WTC11 (cell line): ENCODE data around the gene TNNT3. TPM values are rescaled to one million over a fixed set of nuclear protein-coding genes. Genes with fewer than 3 reads are reported as not detected.
"Not testable (repeated sequence)": the region's sequence is repeated elsewhere in the genome, so short reads cannot be mapped to it uniquely, and the experiment has no call there.

Experiments
- ATAC-seq: fragments of 200-7000 bp; cut with Tn5 transposase; 2 replicates; pipeline ENCODE4 v1.10.0; 2021; ENCODE audit warnings: mild to moderate bottlenecking, moderate library complexity
- CTCF ChIA-PET: fragments of 300-600 bp; sonication (Branson Sonifier 250); formaldehyde crosslinking; loops from one replicate; lab custom pipeline; 2021; ENCODE audit warnings: antibody characterized with exemption; lab: Charles Lee
- POLR2A ChIA-PET: fragments of 350-600 bp; sonication (Branson Sonifier 250); formaldehyde crosslinking; loops from one replicate; lab custom pipeline; 2021; ENCODE audit warnings: antibody characterized with exemption; lab: Charles Lee
- DNase-seq: peaks from one replicate; pipeline ENCODE4 v3.0.0; 2021; ENCODE audit warnings: low spot score
- H3K27ac Mint-ChIP-seq: 2 replicates; pipeline ENCODE4 v1.8.0; 2021; ENCODE audit warnings: mixed read lengths
- H3K27me3 Mint-ChIP-seq: 2 replicates; pipeline ENCODE4 v1.8.0; 2021; ENCODE audit warnings: low read depth, mild to moderate bottlenecking, moderate library complexity, mixed read lengths
- H3K36me3 Mint-ChIP-seq: 2 replicates; pipeline ENCODE4 v1.8.0; 2021; ENCODE audit warnings: mixed read lengths
- H3K4me1 Mint-ChIP-seq: 2 replicates; pipeline ENCODE4 v1.8.0; 2022; ENCODE audit warnings: mixed read lengths
- H3K4me3 Mint-ChIP-seq: 2 replicates; pipeline ENCODE4 v1.8.0; 2021; ENCODE audit warnings: mild to moderate bottlenecking, moderate library complexity, mixed read lengths
- H3K9me3 Mint-ChIP-seq: 2 replicates; pipeline ENCODE4 v1.8.0; 2021; ENCODE audit warnings: mixed read lengths
- E2F5 ChIP-seq: sonication (generic); formaldehyde crosslinking; IDR thresholded peaks from 2 replicates; pipeline ENCODE4 v1.8.1; 2022; ENCODE audit warnings: mild to moderate bottlenecking, moderate library complexity, missing genetic modification reagents
- FOXP4 ChIP-seq: sonication (generic); formaldehyde crosslinking; IDR thresholded peaks from 2 replicates; pipeline ENCODE4 v1.8.0; 2022; ENCODE audit warnings: mild to moderate bottlenecking, missing genetic modification reagents
- MYBL2 ChIP-seq: sonication (generic); formaldehyde crosslinking; IDR thresholded peaks from 2 replicates; pipeline ENCODE4 v1.8.1; 2023; ENCODE audit warnings: mild to moderate bottlenecking, moderate library complexity, missing genetic modification reagents
- PREB ChIP-seq: sonication (generic); formaldehyde crosslinking; IDR thresholded peaks from 2 replicates; pipeline ENCODE4 v1.8.1; 2022; ENCODE audit warnings: mild to moderate bottlenecking, missing genetic modification reagents, moderate library complexity, borderline replicate concordance
- RELA ChIP-seq: sonication (generic); formaldehyde crosslinking; IDR thresholded peaks from 2 replicates; pipeline ENCODE4 v1.8.1; 2022; ENCODE audit warnings: missing genetic modification reagents, mild to moderate bottlenecking, borderline replicate concordance
- ZNF263 ChIP-seq: sonication (generic); formaldehyde crosslinking; IDR thresholded peaks from 2 replicates; pipeline ENCODE4 v1.8.1; 2022; ENCODE audit warnings: low read depth, mild to moderate bottlenecking, moderate library complexity, missing genetic modification reagents
- ZNF532 ChIP-seq: fragments of 250-450 bp; sonication (Bioruptor Pico); IDR thresholded peaks from 2 replicates; pipeline ENCODE4 v1.9.0; 2021; ENCODE audit warnings: mild to moderate bottlenecking, borderline replicate concordance
- total RNA-seq: library from RNA; stranded (reverse); gene quantifications from 3 replicates; pipeline ENCODE4 v1.2.3, GENCODE V29; 2021

The TNNT3 gene
- total RNA-seq, 1 experiment from 2014 or later: not detected

GRCh38 chr11:1873048-1873812, 46.3 kb upstream of the TNNT3 start:
- ATAC-seq (no peak), DNase-seq (no peak)
- Mint-ChIP-seq H3K36me3 (no peaks in the 10 kb centered on the region), H3K4me3 (no peak overlapping the region), H3K9me3 (no peaks in the 10 kb centered on the region), H3K4me1 (peaks cover 3% of the 10 kb centered on the region; the same call in 1 of the 2 replicates), H3K27ac (no peak overlapping the region), H3K27me3 (no peaks in the 10 kb centered on the region; the same call in 1 of the 2 replicates)
- CTCF ChIA-PET: interaction anchor here (0.5 to 1.9 kb wide), 5 partner anchors 9 to 280 kb away, joined by 3 to 9 read pairs (median 3); no protein-coding TSS in a partner anchor
- POLR2A ChIA-PET: no interaction called here
- TF ChIP-seq FOXP4 (no peak), MYBL2 (no peak), ZNF532 (CRISPR knock-in tag) (no peak), ZNF263 (CRISPR knock-in tag) (peak; percentile 63; the same call in 1 of the 2 replicates), RELA (CRISPR knock-in tag) (no peak), E2F5 (CRISPR knock-in tag) (no peak), PREB (CRISPR knock-in tag) (no peak)

GRCh38 chr11:1873813-1874150, 45.7 kb upstream of the TNNT3 start:
- ATAC-seq, POLR2A ChIA-PET, H3K36me3 Mint-ChIP-seq, DNase-seq, H3K27ac Mint-ChIP-seq, H3K4me1 Mint-ChIP-seq, H3K9me3 Mint-ChIP-seq, H3K27me3 Mint-ChIP-seq, H3K4me3 Mint-ChIP-seq: not testable (repeated sequence)
- CTCF ChIA-PET: interaction anchor here (0.5 to 1.9 kb wide), 2 partner anchors 9 to 41 kb away, joined by 3 to 9 read pairs; no protein-coding TSS in a partner anchor

- H3K36me3 Mint-ChIP-seq, ATAC-seq, H3K4me1 Mint-ChIP-seq, H3K27ac Mint-ChIP-seq, H3K4me3 Mint-ChIP-seq, H3K9me3 Mint-ChIP-seq, H3K27me3 Mint-ChIP-seq, DNase-seq, POLR2A ChIA-PET: not testable (repeated sequence)
- CTCF ChIA-PET: interaction anchor here (0.9 to 6.0 kb wide), 8 partner anchors 7 to 277 kb away, joined by 3 to 69 read pairs (median 18); partner anchors contain the start of genes MRPL23 and SYT8
Observed at GRCh38 chr11:1874441-1875092, 44.9 kb upstream of the TNNT3 start.
